AML-193 (cell line): ENCODE results near the gene PRKCH.

Experiments
- DNase-seq, 2 experiments: peaks; one replicate each; lab custom pipeline; 2025; lab: John Stamatoyannopoulos, UW

The PRKCH gene

DNA sequence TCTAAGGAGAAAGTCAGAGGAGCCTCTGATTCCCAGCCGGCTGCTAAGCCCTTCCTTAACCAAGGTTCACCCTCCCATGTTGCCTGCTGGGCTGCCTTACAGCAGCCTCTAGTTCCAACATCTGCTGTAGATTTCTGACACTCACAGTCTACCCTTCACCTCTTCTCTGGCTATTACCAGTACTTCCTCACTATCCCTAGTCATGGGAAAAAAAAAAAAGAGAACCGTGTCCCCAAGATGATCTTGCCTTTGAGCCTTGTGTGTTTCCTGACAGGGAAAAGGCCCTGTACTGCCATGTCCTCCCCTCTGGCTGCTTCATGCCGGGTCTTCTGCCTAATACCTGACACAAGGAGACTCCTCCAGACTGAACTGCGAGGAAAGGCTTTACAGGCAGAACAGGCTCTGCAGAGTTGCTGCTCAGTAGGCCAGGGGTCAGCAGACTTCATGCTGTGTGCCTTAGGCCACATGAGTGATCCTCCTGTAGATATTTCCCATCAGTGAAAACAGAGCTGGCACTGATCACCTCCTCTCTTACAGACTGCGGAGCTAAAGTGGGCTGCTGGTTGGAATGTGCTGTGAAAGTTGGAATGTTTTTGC, 46.8 kb downstream of the PRKCH start:
- no peak for DNase-seq

DNA sequence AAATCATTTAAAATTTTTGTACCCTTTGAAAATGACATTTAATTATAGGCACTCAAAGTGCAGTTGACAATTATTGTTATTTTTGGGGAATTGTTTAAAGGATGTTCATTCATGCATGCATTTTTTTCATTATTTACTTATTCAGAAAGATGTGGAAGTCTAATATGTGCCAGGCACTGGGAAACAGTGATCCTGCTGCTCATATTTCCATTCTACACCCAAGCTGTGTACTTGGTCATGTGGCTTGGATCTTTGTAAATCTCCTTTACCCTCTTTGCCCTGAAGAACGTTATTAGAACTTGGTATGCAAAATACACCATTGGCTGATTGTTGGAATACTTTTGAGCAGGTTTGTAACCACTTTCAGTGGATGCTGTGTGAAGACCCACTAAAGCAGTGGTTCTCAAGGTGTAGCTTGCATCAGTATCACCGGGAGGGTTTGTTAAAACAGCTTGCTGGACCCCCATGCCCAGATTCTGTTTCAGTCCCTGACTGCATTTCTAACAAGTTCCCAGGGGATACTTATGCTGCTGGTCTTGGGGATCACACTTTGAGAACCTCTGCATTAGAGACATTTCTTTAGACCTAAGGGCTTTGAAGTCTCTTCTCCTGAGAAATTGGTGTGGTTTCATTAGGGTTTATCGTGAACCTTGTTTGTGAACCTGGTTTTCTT, 47.5 kb downstream of the PRKCH start:
- no peak for DNase-seq

DNA sequence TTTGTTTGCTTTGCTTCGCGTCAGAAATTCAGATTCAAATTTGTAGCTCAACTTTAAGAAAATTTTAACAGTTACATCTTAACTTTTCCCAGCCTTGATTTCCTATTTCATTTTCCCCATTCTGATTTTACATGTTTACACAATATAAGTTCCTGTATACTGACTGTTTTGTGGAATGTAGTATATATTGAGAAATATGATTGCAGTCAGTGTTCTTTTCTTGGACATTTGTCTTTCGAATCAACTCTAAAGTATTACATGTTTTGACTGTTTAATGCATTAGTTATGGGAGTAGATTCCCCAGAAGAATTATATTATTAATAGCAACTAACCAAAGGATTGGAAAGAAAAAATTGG, 48.1 kb downstream of the PRKCH start:
- DNase-seq, result no peak

DNA sequence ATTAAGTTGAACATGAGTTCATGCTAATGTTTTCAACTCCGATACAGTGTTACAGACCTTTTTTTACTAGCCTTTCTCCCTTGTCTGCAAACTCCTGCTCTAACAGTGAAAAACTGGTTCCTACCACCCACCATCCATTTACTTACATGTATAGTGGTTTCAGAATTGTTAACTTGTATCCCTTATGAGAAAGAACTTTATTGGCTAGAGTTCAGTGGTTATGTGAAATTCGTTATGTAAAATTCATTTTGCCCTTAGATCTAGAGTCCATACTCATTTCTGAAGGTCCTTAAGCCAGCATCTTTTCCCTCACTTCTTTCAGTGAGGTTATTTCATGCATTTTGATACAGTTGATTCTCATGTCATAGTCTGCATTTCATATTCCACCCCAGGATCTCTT, 51.0 kb downstream of the PRKCH start:
- DNase-seq, result no peak

DNA sequence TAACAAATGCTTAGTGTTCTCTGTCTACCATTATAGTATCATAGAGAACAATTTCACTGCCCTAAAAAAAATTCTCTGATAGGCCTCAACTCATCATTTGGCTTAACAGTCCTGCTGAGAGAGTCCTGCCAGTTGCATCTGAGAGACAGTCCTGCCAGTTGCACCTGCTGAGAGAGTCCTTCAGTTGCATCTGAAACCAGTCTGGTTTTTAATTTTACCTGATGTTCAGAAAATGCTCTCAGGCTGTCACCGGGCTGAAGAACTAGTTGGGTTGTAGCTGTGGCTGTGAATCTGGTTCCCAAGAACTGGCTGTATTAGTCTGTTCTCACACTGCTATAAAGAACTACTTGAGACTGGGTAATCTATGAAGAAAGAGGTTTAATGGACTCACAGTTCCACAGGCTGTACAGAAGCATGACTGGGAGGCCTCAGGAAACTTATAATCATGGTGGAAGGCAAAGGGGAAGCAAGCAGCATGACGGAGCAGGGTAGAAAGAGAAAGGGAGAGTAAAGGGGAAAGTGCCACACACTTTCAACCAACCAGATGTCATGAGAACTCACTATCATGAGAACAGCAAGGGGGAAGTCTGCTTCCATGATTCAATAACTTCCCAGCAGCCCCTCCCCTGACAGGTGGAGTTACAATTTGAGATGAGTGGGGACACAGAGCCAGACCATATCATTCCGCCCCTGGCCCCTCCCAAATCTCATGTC, 51.6 kb downstream of the PRKCH start:
- no peak for DNase-seq

DNA sequence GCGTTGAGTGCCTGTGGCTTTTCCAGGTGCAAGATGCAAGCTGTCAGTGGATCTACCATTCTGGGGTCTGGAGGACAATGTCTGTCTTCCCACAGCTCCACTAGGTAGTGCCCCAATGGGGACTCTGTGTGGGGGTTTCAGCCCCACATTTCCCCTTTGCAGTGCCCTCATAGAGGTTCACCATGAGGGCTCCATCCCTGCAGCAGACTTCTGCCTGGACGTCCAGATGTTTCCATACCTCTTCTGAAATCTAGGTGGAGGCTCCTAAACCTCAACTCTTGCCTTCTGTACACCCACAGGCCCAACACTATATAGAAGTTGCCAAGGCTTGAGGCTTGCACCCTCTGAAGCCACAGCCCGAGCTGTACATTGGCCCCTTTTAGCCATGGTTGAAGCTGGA, 52.9 kb downstream of the PRKCH start:
- DNase-seq, result no peak

DNA sequence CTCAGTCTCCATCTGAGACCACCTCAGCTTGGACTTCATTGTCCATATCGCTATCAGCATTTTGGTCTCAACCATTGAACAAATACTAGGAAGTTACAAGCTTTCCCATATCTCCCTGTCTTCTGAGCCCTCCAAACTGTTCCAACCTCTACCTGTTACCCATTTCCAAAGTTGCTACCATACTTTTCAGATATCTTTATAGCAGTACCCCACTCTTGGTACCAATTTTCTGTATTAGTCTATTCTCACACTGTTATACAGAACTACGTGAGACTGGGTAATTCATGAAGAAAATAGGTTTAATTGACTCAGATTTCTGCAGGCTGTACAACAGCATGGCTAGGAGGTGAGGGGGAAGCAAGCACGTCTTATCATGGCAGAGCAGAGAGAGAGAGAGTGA, 53.8 kb downstream of the PRKCH start:
- DNase-seq, result no peak

DNA sequence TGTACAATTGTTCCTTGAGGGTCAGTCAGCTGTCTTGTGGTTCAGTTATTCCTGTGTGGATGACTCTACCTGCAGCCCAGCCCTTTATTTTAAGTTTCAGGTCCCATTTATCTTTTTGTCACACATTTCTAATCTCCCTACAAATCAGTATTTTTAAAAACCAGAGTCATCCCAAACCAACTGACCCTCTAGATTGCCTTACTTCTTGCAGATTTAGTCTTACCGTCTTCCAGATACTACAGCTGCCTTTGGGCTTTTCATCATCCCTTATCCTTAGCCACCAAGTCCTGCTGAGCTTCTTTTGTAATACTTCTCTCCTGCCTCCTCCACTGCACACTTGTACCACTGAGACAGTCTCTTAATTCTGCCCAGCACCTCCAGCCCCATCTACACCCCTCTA, 54.9 kb downstream of the PRKCH start:
- DNase-seq, result no peak

DNA sequence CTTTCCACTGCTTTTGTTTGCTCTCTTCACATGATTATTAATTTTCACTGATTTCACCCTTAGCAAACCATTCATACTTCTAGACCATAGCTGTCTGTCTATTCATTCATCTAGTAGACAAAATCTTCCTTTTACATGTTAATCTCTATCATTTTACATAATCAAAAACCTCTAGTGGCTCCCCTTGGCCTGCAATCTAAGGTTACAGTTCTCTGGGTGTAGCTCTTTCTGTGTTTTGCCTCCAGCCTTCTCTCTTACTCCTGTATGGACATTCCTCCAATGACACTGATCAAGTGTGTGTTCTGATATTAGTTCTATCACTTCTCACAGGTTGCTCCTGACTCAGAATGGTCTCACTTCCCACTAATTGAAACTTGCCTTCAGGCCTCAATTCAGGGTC, 56.4 kb downstream of the PRKCH start:
- DNase-seq, result no peak

DNA sequence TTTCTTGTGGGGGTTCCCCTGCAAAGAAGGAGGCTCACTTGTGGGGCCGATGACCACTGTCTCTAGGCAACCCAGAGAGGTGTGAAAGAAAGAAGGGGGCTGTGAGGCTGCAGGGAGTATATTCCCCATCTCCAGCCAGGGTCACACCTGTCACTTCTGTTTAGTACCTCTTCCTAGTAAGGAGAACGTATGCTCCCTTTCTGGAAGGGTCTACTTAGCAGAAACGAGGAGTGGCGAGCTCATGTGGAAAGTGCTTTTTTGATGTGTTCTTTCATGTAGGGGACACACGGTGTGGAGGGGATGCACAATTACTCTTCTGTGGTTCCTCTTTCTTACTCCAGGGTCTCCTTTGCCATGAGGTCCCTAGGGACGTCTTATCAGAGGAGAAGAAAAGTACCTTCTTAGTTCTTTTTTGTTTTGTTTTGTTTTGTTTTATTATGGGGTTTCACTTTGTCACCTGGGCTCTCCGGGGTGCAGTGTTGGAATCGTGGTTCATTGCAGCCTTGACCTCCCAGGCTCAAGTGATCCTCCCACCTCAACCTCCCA, 58.3 kb downstream of the PRKCH start:
- DNase-seq, result no peak

DNA sequence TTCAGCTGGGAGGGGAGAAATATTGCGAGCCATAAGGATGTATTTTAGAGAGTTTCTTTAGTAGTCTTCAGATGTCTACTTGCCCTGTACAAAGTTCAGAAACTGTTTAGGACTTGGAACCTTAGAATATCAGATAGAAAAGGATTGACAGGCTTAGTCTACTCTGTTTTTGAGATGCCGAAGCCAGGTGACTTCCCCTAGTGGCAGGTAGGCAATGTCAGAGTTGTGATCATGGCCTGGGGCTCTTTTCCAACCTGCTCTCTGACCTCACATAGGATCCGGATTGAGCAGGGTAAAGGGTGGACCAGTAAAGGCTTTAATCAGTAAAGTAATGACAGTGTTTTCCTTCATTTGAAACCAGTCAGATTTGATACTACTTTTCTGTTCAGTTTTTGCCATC, 59.6 kb downstream of the PRKCH start:
- no peak for DNase-seq

DNA sequence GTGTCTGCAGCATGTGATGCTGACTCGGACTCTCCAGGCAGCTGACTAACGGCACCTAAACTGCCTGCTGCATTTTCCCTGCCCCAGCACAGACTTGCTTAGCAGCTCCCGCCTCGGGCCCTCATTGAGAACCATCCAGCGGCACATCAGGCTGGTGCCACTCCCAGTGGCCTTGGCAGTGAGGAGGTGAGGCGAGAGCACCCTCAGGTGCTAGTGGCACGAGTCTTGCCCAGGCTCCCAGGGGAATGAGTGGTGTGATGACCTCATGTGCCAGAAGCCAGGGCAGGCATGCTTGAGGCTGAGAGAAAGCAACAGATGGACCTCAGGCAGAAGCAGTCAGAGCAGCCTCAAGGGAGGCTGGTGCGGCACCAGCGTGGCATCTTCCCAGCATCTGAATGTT, 60.2 kb downstream of the PRKCH start:
- DNase-seq, result no peak

DNA sequence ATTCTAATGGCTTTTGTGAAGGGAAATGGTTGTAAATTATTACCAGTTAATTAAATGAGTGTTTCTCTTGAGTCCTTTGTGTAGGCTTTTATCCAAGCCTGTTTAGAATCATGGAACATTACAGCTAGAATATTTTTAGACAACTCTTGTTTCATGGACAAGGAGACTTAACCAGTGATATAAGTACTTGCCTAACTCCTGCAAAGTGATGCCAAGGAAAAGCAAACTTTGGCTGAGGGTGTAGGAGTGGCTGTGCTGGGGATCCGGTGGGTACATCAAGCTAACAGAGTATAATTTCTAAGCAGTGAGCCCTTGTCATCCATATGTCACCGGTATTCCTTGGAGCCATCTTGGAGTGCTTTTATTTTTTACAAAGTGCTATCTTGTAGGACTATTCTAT, 61.5 kb downstream of the PRKCH start:
- DNase-seq, result no peak

DNA sequence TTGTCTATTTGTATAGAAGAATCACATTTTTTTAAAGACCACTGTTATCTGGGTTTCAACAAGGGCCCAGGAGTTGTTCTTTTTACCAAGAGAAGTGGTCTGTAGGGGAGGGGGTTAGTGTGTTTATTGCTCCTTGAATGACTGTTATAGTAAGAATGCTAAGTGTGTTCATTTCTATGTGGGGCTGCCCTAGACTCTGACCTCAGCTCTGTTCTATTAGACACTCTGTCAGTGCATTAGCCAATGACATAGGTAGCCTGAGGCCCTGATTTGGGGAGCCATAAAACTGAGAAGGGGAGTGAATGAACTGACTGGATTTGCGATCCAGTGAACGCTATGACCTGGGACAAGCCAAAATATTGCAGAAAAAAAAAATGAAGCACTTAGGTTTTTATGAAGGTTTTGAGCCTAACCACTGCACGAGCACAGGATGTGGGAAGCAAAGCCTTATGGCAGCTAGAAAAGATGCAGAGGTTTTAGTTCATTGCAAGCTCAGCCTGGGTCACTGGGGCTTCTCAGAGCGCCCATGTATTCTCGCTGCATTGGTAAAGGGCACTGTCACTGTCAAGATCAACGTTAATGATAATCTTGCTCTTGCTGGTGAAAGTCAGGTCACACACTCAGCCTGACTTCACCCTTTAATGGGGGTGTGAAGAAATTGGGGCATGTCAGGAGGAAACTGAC, 63.8 kb downstream of the PRKCH start:
- DNase-seq, result no peak

DNA sequence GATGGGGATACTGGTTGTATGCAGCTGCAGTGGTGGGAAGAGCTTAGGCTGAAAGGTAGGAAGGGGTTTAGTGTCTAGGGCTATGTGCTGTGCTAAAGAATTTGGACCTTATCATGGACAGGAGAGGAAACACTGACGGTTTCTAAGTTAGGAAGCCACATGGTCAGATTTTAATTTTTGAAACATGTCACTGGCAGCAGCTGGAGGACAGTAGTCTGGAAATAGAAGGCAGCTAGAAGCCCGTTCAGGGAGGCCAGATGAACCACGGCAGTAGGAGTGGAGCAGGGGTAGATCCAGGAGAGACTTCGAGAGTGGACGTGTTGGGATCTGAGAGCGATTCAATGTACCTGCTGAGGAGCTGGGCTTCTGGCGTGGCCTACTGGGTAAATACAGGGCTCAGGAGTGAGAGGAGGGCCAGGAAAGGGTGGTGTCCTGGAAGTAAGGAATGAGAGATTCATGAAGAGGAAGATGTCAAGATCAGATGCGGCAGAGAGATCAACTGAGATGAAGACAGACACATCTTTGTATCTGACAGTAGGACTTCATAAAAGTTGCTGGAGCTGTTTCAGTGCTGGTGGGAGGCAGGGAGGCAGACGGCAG, 64.9 kb downstream of the PRKCH start:
- no peak for DNase-seq

DNA sequence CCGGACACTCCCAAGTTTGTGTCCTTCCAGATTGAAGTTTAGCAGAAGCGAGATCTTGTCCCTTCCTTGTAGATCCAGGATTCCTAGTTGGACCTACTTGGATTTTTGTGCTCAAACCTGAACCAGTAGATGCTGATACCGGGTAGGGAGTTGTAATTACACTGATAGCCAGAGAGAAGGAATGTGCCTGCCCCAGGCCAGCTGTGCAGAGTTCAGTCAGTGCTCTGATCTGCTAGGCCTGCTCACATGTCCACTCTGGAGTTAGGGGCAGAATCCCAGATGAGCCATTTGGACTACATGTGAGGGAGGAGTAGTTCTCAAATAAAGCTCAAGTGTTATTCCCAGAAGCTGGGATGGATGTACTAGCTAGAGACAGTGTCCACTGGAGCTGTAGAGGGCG, 65.7 kb downstream of the PRKCH start:
- DNase-seq, result no peak

DNA sequence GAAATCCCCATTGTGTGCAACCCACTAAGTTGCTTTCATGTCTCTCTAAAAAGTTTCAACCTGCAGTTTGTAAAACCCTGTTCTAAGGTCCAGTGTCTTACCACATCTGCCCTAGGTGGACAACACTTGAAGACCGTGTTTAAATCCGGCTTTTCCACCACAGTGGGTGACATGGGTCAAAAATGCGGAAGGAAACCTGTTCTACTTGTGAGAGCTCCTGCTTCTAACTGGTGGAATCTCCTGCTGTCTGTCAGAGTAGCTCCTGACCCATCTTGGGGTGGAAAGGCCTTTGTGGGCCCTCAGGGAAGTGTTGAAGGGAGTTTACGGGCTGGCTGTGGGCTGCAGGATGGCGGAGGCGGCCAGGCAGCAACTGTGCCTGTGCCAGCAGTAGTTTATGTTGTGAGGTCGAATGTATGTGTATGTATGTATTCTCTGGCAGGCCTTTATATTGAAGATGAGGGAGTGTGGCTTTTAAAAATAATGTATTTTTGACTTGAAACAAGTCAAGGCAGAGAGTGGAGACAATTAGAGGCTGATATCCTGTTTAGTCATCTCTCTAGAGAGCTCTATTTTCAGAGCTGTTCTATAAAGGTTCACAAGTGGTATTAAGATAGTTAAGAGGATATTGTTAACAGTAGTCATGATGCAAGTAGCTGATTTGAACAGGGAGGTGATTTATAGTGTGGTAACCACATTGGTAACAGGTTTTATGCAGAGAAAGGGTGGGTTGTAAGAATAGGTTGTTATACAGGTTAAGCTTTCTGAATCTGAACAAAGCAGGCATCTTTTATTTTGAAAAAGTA, 67.0 kb downstream of the PRKCH start:
- DNase-seq, result no peak

DNA sequence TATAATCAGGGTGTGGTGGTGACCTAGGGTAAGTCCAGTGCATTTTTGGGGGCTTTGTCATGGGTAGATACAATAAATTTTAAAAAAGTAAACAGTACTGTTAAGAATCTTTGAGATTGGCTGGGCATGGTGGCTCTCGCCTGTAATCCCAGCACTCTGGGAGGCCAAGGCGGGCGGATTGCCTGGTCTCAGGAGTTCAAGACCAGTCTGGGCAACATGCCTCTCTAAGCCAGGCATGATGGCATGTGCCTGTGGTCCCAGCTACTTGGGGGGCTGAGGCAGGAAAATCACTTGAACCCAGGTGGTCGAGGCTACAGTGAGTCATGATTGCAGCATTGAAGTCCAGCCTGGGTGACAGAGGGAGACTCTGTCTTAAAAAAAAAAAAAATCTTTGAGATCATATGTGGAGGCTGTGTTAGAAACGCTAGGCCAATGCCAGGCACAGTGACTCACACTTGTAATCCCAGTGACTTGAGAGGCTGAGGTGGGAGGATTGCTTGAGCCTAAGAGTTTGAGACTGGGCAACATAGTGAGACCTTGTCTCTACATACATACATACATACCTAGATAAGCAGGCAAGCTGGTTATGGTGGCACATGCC, 67.7 kb downstream of the PRKCH start:
- DNase-seq, result no peak

DNA sequence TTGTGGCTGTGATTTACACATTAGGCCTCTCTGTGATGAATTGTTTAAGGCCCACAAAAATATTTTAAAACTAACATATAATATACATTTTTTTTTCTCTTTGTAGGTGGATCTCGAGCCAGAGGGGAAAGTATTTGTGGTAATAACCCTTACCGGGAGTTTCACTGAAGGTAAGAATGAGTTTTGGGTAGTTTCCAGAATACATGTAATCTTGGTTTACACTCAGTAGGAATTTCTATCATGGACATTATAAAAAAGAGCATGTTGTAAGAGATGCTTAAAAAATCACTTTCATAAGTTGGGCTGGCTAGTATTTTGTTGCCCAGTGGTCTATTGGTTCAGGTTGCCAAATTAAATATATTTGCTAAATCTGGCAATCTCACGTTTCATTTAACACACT, 69.7 kb downstream of the PRKCH start:
- no peak for DNase-seq

DNA sequence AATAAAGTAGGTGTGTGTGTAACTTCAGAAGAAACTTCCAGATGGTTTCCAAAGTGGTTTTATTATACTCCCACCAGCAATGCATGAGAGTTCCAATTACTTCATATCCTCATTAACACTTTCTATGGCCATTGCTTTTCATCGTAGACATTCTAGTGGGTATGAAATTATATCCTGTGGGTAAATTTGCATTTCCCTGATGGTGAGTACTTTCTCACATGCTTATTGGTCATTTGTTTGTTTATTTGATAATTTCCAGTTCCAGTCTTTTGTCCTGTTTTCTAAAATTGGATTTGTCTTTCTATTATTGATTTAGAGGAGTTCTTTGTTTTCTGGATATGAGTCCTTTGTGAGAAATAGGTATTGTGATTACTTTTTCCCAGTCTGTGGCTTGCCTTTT, 70.9 kb downstream of the PRKCH start:
- no peak for DNase-seq

DNA sequence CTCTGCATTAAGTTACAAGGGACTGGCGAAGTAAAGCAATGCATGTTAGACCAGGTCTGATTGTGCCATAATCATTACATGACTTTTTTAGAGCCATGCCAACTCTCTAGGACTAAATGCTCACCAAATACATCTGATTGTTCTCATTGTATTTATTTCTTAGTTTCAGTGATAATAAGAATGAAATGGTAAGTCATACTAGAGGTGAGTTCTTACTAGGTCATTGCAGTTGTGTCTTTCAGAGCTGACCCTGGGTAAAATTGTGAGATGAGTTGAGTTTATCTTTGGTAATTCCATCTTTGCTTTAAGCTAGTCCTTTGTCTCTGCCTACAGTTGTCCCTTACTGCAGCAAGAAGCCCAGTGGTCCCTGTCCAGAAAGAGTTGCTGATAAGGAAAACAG, 73.2 kb downstream of the PRKCH start:
- no peak for DNase-seq
